Ishikawa (cell line): Measurements from ENCODE around the gene CCDC187.

Experiments
- CEBPB ChIP-seq: IDR thresholded peaks from 2 replicates; pipeline ENCODE4 v1.6.1; 2012
- CREB1 ChIP-seq: IDR thresholded peaks from 2 replicates; pipeline ENCODE4 v1.6.1; 2012; ENCODE audit warnings: low read depth
- EGR1 ChIP-seq: IDR thresholded peaks from 2 replicates; pipeline ENCODE4 v1.6.1; 2012
- EP300 ChIP-seq: IDR thresholded peaks from 2 replicates; pipeline ENCODE4 v1.6.1; 2012; ENCODE audit warnings: borderline replicate concordance
- FOXM1 ChIP-seq: IDR thresholded peaks from 2 replicates; pipeline ENCODE4 v1.6.1; 2012; ENCODE audit warnings: low read depth, borderline replicate concordance
- MAX ChIP-seq: IDR thresholded peaks from 2 replicates; pipeline ENCODE4 v1.6.1; 2012
- NFIC ChIP-seq: IDR thresholded peaks from 2 replicates; pipeline ENCODE4 v1.6.1; 2012
- RAD21 ChIP-seq: IDR thresholded peaks from 2 replicates; pipeline ENCODE4 v1.6.1; 2012; ENCODE audit warnings: low read depth
- REST ChIP-seq: IDR thresholded peaks from 2 replicates; pipeline ENCODE4 v1.6.1; 2012; ENCODE audit warnings: low read depth, mild to moderate bottlenecking
- TAF1 ChIP-seq: IDR thresholded peaks from 2 replicates; pipeline ENCODE4 v1.6.1; 2012; ENCODE audit warnings: low read depth, mild to moderate bottlenecking
- TCF12 ChIP-seq: IDR thresholded peaks from 2 replicates; pipeline ENCODE4 v1.6.1; 2012; ENCODE audit warnings: low read depth
- TEAD4 ChIP-seq: IDR thresholded peaks from 2 replicates; pipeline ENCODE4 v1.6.1; 2012
- USF1 ChIP-seq: IDR thresholded peaks from 2 replicates; pipeline ENCODE4 v1.6.1; 2012
- YY1 ChIP-seq: IDR thresholded peaks from 2 replicates; pipeline ENCODE4 v1.6.1; 2012; ENCODE audit warnings: low read depth
- ZBTB7A ChIP-seq: IDR thresholded peaks from 2 replicates; pipeline ENCODE4 v1.6.1; 2012; ENCODE audit warnings: low read depth

CCDC187 gene

GRCh38 chr9:136235171-136235570 lies 68.7 kb downstream of the CCDC187 start:
- TF ChIP-seq YY1 (no peak), MAX (no peak)

- TF ChIP-seq EGR1: no peak
- TF ChIP-seq REST: no peak
- TF ChIP-seq CREB1: no peak
- no peak for TF ChIP-seq TEAD4
- TF ChIP-seq RAD21: no peak
- no peak for TF ChIP-seq MAX
- TF ChIP-seq YY1: no peak
- TF ChIP-seq ZBTB7A: no peak
- TF ChIP-seq TCF12: no peak
- no peak for TF ChIP-seq EP300
- TF ChIP-seq USF1: no peak
- no peak for TF ChIP-seq CEBPB
These were observed 69.3 kb downstream of the CCDC187 start for GRCh38 chr9:136234597-136234996.

GRCh38 chr9:136233868-136234267 lies 70.0 kb downstream of the CCDC187 start:
- TF ChIP-seq EGR1 (no peak), TEAD4 (no peak), MAX (no peak), FOXM1 (no peak), REST (no peak), USF1 (no peak), EP300 (no peak), NFIC (no peak)

GRCh38 chr9:136233411-136233810 lies 70.5 kb downstream of the CCDC187 start:
- TF ChIP-seq FOXM1 (no peak), YY1 (no peak), USF1 (no peak), ZBTB7A (no peak), TEAD4 (no peak), TCF12 (no peak), REST (no peak), CEBPB (no peak), MAX (no peak), EGR1 (no peak), CREB1 (no peak), EP300 (no peak), NFIC (no peak), TAF1 (no peak), RAD21 (no peak)
